CD14-positive monocyte (primary cell): ENCODE measurements around the gene TMEM220. TPM values are rescaled to one million over a fixed set of nuclear protein-coding genes. Genes with fewer than 3 reads are reported as not detected.

Source experiments
- DNase-seq, 3 donors: peaks; one replicate each; pipeline ENCODE4 v3.0.0-alpha.2; 2011 to 2022
- H2AFZ ChIP-seq: 2 replicates; pipeline ENCODE4 v1.6.0; 2012; ENCODE audit warnings: mild to moderate bottlenecking, low read depth, low read length, inconsistent platforms; ENCODE audit not compliant: insufficient read depth, poor library complexity, severe bottlenecking
- H3K27ac ChIP-seq, 2 donors: 1 replicate in 1 of 2; 2 replicates in 1 of 2; pipeline ENCODE4 v1.5.1; 2012 to 2013; ENCODE audit warnings: low read length in 2 of 2, control low read depth in 1 of 2, inconsistent platforms in 1 of 2, low read depth in 1 of 2, mild to moderate bottlenecking in 1 of 2
- H3K27me3 ChIP-seq, 2 donors: one replicate each; pipeline versions ENCODE4 v1.6.0 to v1.6.1; 2011 to 2013; ENCODE audit warnings: low read length in 2 of 2; ENCODE audit not compliant: control insufficient read depth in 2 of 2, insufficient read depth in 2 of 2
- H3K36me3 ChIP-seq, 2 donors: replicated peaks in 1 of 2; 1 replicate in 1 of 2; 2 replicates in 1 of 2; pipeline versions ENCODE4 v1.5.1 to v1.6.1; 2012 to 2013; ENCODE audit warnings: low read length in 2 of 2, control low read depth in 1 of 2, inconsistent platforms in 1 of 2, mild to moderate bottlenecking in 1 of 2; ENCODE audit not compliant: insufficient read depth in 2 of 2, control insufficient read depth in 1 of 2
- H3K4me1 ChIP-seq, 2 donors: 1 replicate in 1 of 2; 2 replicates in 1 of 2; pipeline versions ENCODE4 v1.5.1 to v1.6.1; 2012 to 2013; ENCODE audit warnings: low read length in 2 of 2, control low read depth in 1 of 2, inconsistent platforms in 1 of 2, mild to moderate bottlenecking in 1 of 2, moderate library complexity in 1 of 2; ENCODE audit not compliant: insufficient read depth in 2 of 2, control insufficient read depth in 1 of 2
- H3K4me2 ChIP-seq: replicated peaks from 2 replicates; pipeline ENCODE3; 2012; ENCODE audit warnings: low read length, moderate library complexity, mild to moderate bottlenecking; ENCODE audit not compliant: poor library complexity, severe bottlenecking; ENCODE audit errors: extremely low read depth
- H3K4me3 ChIP-seq, 3 experiments: fragments of 200-600 bp in 1 of 3; sonication (generic) in 1 of 3; replicated peaks in 1 of 3; 1 replicate in 2 of 3; 2 replicates in 1 of 3; pipeline ENCODE4 v1.5.1; 2011 to 2013; ENCODE audit warnings: low read length in 3 of 3, mild to moderate bottlenecking in 3 of 3, control low read depth in 2 of 3, low read depth in 2 of 3, inconsistent platforms in 1 of 3, moderate library complexity in 1 of 3
- H3K79me2 ChIP-seq: 2 replicates; pipeline ENCODE4 v1.6.0; 2012; ENCODE audit warnings: mild to moderate bottlenecking, control low read depth, inconsistent platforms, low read length, moderate library complexity; ENCODE audit not compliant: insufficient read depth
- H3K9ac ChIP-seq: 2 replicates; pipeline ENCODE4 v1.6.0; 2017; ENCODE audit warnings: low read length, mild to moderate bottlenecking; ENCODE audit not compliant: insufficient read depth, poor library complexity, severe bottlenecking
- H3K9me3 ChIP-seq, 2 donors: replicated peaks in 1 of 2; 1 replicate in 1 of 2; 2 replicates in 1 of 2; pipeline versions ENCODE4 v1.5.1 to v1.6.1; 2012 to 2013; ENCODE audit warnings: low read length in 2 of 2, control low read depth in 1 of 2; ENCODE audit not compliant: control insufficient read depth in 1 of 2, insufficient read depth in 1 of 2
- H4K20me1 ChIP-seq: 2 replicates; pipeline ENCODE4 v1.6.0; 2012; ENCODE audit warnings: mild to moderate bottlenecking, low read length, control low read depth, moderate library complexity; ENCODE audit not compliant: insufficient read depth
- H3K27ac Mint-ChIP-seq, 7 donors: one replicate each; pipeline ENCODE4 v1.8.0; 2020; ENCODE audit warnings: mild to moderate bottlenecking in 7 of 7, mixed read lengths in 7 of 7, moderate library complexity in 6 of 7, inconsistent platforms in 2 of 7
- H3K27me3 Mint-ChIP-seq, 3 donors: one replicate each; pipeline ENCODE4 v1.8.0; 2021 to 2022; ENCODE audit warnings: low read depth in 3 of 3, mild to moderate bottlenecking in 3 of 3, mixed read lengths in 3 of 3, moderate library complexity in 3 of 3, inconsistent platforms in 1 of 3
- H3K36me3 Mint-ChIP-seq, 2 donors: one replicate each; pipeline ENCODE4 v1.8.0; 2020; ENCODE audit warnings: mixed read lengths in 2 of 2, inconsistent platforms in 1 of 2, mild to moderate bottlenecking in 1 of 2
- H3K4me1 Mint-ChIP-seq: one replicate; pipeline ENCODE4 v1.8.0; 2020; ENCODE audit warnings: mild to moderate bottlenecking, mixed read lengths
- H3K4me3 Mint-ChIP-seq, 2 donors: one replicate each; pipeline ENCODE4 v1.8.0; 2020; ENCODE audit warnings: mild to moderate bottlenecking in 2 of 2, mixed read lengths in 2 of 2, moderate library complexity in 1 of 2
- H3K9me3 Mint-ChIP-seq, 7 donors: one replicate each; pipeline ENCODE4 v1.8.0; 2020 to 2022; ENCODE audit warnings: mixed read lengths in 7 of 7, mild to moderate bottlenecking in 6 of 7, moderate library complexity in 6 of 7, inconsistent platforms in 2 of 7
- WGBS: methylation state at CpG from one replicate; pipeline ENCODE4 v1.1.5; 2013; ENCODE audit warnings: missing lambda C conversion rate; ENCODE audit not compliant: insufficient coverage; 5-methylcytosine and 5-hydroxymethylcytosine counted together
- intact Hi-C, 2 donors: fragments of 100-400 bp; cut with micrococcal nuclease; formaldehyde crosslinking; loops; one replicate each; pipeline versions ENCODE4 v1.15.0 to v1.15.1; 2023
- polyA plus RNA-seq, 3 donors: library from polyadenylated mRNA; depleted of rRNA in 1 of 3; unstranded in 2 of 3; stranded (reverse) in 1 of 3; fragments of 300-500 nt in 2 of 3; fragments of >200 nt in 1 of 3; fragmentation: Illumina TruSeq in 2 of 3; gene quantifications; 1 replicate in 2 of 3; 2 replicates in 1 of 3; pipeline ENCODE4 v1.2.3, GENCODE V29; 2012 to 2021
- TF ChIP-seq, protein P1 (sequence below): fragments of 200-600 bp; IDR thresholded peaks from one replicate; pipeline ENCODE4 v1.8.0; 2022; ENCODE audit warnings: antibody characterized with exemption, mild to moderate bottlenecking

Gene TMEM220
- polyA plus RNA-seq, 3 donors: 0.33 to 4.8 (median 1.1) TPM

DNA sequence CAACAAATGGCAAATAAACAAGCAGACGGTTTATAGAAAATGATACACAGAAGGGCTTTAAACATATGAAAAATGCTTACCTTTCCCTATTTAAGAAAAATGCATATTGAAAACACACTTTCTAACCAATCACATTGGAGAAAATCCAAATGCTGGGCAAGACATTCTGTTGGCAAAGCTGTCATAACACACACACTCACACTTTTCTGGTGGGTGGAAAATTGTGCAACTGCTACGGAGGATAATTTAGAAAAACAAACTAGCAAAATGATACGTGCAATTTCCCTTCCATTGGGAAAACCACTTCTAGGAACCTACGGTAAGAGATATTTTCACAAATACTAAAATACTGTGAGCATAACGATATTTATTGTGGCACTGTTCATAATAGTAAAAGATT is 62.9 kb downstream of the TMEM220 start:
- Mint-ChIP-seq H3K27ac (peak overlapping the region in 1 of 7 donors; percentile 13), H3K27me3 (no peaks in the 10 kb centered on the region), H3K9me3 (no peaks in the 10 kb centered on the region), H3K36me3 (peaks cover 7 to 8% of the 10 kb centered on the region in 2 donors), H3K4me1 (no peaks in the 10 kb centered on the region), H3K4me3 (no peak overlapping the region)
- no peak for DNase-seq
- no peak overlapping the region for H3K27ac ChIP-seq
- no peaks in the 10 kb centered on the region for H3K79me2 ChIP-seq
- no peaks in the 10 kb centered on the region for H3K4me1 ChIP-seq
- no peaks in the 10 kb centered on the region for H4K20me1 ChIP-seq
- intact Hi-C loops: no loop called here
- H3K36me3 ChIP-seq: no peaks in the 10 kb centered on the region
- no peaks in the 10 kb centered on the region for H3K27me3 ChIP-seq
- no peak overlapping the region for H2AFZ ChIP-seq
- no peak overlapping the region for H3K4me2 ChIP-seq
- H3K4me3 ChIP-seq: no peak overlapping the region
- H3K9me3 ChIP-seq: no peaks in the 10 kb centered on the region
- H3K9ac ChIP-seq: no peak overlapping the region
- no CpG with 5 or more reads among the region's 5 CpGs for WGBS
- TF ChIP-seq, protein P1, sequence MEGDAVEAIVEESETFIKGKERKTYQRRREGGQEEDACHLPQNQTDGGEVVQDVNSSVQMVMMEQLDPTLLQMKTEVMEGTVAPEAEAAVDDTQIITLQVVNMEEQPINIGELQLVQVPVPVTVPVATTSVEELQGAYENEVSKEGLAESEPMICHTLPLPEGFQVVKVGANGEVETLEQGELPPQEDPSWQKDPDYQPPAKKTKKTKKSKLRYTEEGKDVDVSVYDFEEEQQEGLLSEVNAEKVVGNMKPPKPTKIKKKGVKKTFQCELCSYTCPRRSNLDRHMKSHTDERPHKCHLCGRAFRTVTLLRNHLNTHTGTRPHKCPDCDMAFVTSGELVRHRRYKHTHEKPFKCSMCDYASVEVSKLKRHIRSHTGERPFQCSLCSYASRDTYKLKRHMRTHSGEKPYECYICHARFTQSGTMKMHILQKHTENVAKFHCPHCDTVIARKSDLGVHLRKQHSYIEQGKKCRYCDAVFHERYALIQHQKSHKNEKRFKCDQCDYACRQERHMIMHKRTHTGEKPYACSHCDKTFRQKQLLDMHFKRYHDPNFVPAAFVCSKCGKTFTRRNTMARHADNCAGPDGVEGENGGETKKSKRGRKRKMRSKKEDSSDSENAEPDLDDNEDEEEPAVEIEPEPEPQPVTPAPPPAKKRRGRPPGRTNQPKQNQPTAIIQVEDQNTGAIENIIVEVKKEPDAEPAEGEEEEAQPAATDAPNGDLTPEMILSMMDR: no peak

DNA sequence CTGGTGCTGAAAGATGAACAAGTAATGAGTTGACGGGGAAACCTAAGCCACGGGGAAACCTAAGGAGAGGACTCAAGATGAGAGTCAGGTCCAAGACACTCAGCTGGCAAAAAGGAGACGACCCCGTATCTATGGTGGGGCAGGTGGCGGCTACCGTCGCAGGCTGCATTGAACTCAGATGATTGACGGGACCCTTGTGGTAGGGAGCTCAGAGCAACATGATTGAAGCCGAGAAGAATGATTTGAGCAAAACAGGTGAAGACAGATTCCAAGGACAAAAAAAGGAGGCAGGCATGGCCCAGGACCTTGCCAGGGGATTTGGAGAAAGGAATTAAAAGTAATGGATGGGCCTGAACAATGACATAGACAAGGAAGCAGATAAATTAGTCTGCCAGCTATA is 65.3 kb downstream of the TMEM220 start:
- Mint-ChIP-seq H3K9me3 (no peaks in the 10 kb centered on the region), H3K36me3 (peaks cover 9 to 11% of the 10 kb centered on the region in 2 donors), H3K27me3 (no peaks in the 10 kb centered on the region), H3K4me3 (no peak overlapping the region), H3K27ac (no peak overlapping the region), H3K4me1 (no peaks in the 10 kb centered on the region)
- WGBS: 93% methylated on average over 7 of the region's 9 CpGs
- no peaks in the 10 kb centered on the region for H3K9me3 ChIP-seq
- intact Hi-C loops: no loop called here
- no peaks in the 10 kb centered on the region for H3K4me1 ChIP-seq
- no peaks in the 10 kb centered on the region for H3K79me2 ChIP-seq
- DNase-seq: no peak
- no peak overlapping the region for H3K27ac ChIP-seq
- TF ChIP-seq, protein P1: no peak
- H3K9ac ChIP-seq: no peak overlapping the region
- no peak overlapping the region for H3K4me2 ChIP-seq
- H4K20me1 ChIP-seq: no peaks in the 10 kb centered on the region
- no peak overlapping the region for H2AFZ ChIP-seq
- no peaks in the 10 kb centered on the region for H3K36me3 ChIP-seq
- no peak overlapping the region for H3K4me3 ChIP-seq
- no peaks in the 10 kb centered on the region for H3K27me3 ChIP-seq

Other genes with a start within 250 kb of the TMEM220 start
- not detected for gene MYH1, start 211.5 kb downstream of the TMEM220 start, polyA plus RNA-seq
- not detected for gene MYH2, start 180.4 kb downstream of the TMEM220 start, polyA plus RNA-seq
- gene MYH3, start 72.7 kb downstream of the TMEM220 start, polyA plus RNA-seq: 1 to 10 TPM in 1 of 3 donors, under 1 TPM in 1, not detected in 1; 0.13 to 5.7 TPM
- gene SCO1, start 32.5 kb downstream of the TMEM220 start, polyA plus RNA-seq: 10 to 100 TPM in 2 of 3 donors, 1 to 10 TPM in 1; 5.0 to 14.6 (median 11.6) TPM
- gene ADPRM, start 32.4 kb downstream of the TMEM220 start, polyA plus RNA-seq: 1 to 10 TPM; 6.0 to 9.3 (median 7.5) TPM
- gene TMEM238L, start 74.1 kb upstream of the TMEM220 start, polyA plus RNA-seq: not detected
- gene PIRT, start 108.1 kb upstream of the TMEM220 start, polyA plus RNA-seq: not detected